Measurements from ENCODE around the gene FAAP20. TPM values are rescaled to one million over a fixed set of nuclear protein-coding genes. Genes with fewer than 3 reads are reported as not detected.

Gene FAAP20
- total RNA-seq, 1 donor from 2014 or later: 14.2 TPM

GRCh38 chr1:2203671-2204414 lies 9.3 kb upstream of the FAAP20 start:
- Histone ChIP-seq H3K4me3 (ENCODE audit: low read depth, low read length) (no peak overlapping the region), H3K36me3 (ENCODE audit: control insufficient read depth, insufficient read depth, low read length) (no peaks in the 10 kb centered on the region), H3K27me3 (ENCODE audit: control insufficient read depth, insufficient read depth, low read length) (no peaks in the 10 kb centered on the region)
- DNase-seq (ENCODE audit: low read depth): no peak
- FAIRE-seq: no peak
- no peak for TF ChIP-seq CTCF (IDR thresholded peaks at IDR 0.05; ENCODE audit: insufficient read depth, low read length, severe bottlenecking)

GRCh38 chr1:2202843-2203601 lies 8.4 kb upstream of the FAAP20 start:
- Histone ChIP-seq H3K4me3 (ENCODE audit: low read depth, low read length) (no peak overlapping the region), H3K27me3 (ENCODE audit: control insufficient read depth, insufficient read depth, low read length) (no peaks in the 10 kb centered on the region), H3K36me3 (ENCODE audit: control insufficient read depth, insufficient read depth, low read length) (no peaks in the 10 kb centered on the region)
- no peak for TF ChIP-seq CTCF (IDR thresholded peaks at IDR 0.05; ENCODE audit: insufficient read depth, low read length, severe bottlenecking)
- FAIRE-seq: no peak
- no peak for DNase-seq (ENCODE audit: low read depth)

- no peak for TF ChIP-seq CTCF (IDR thresholded peaks at IDR 0.05; ENCODE audit: insufficient read depth, low read length, severe bottlenecking)
- FAIRE-seq: no peak
- no peak overlapping the region for H3K4me3 ChIP-seq (ENCODE audit: low read depth, low read length)
Measured at GRCh38 chr1:2202008-2202575, 7.5 kb upstream of the FAAP20 start.

GRCh38 chr1:2201062-2201461 lies 6.5 kb upstream of the FAAP20 start:
- no peaks in the 10 kb centered on the region for H3K27me3 ChIP-seq (ENCODE audit: control insufficient read depth, insufficient read depth, low read length)
- no peaks in the 10 kb centered on the region for H3K36me3 ChIP-seq (ENCODE audit: control insufficient read depth, insufficient read depth, low read length)
- H3K4me3 ChIP-seq (ENCODE audit: low read depth, low read length): no peak overlapping the region
- DNase-seq (ENCODE audit: low read depth) (no peak), FAIRE-seq (no peak)
- TF ChIP-seq CTCF (IDR thresholded peaks at IDR 0.05; ENCODE audit: insufficient read depth, low read length, severe bottlenecking): no peak

More at GRCh38 chr1:2202008-2202575, 7.5 kb upstream of the FAAP20 start:
- no peak for DNase-seq (ENCODE audit: low read depth)
- no peaks in the 10 kb centered on the region for H3K27me3 ChIP-seq (ENCODE audit: control insufficient read depth, insufficient read depth, low read length)
- H3K36me3 ChIP-seq (ENCODE audit: control insufficient read depth, insufficient read depth, low read length): no peaks in the 10 kb centered on the region

GRCh38 chr1:2200308-2200943 lies 5.9 kb upstream of the FAAP20 start:
- DNase-seq (ENCODE audit: low read depth) (no peak), FAIRE-seq (no peak)
- no peak for TF ChIP-seq CTCF (IDR thresholded peaks at IDR 0.05; ENCODE audit: insufficient read depth, low read length, severe bottlenecking)
- Histone ChIP-seq H3K4me3 (ENCODE audit: low read depth, low read length) (no peak overlapping the region), H3K27me3 (ENCODE audit: control insufficient read depth, insufficient read depth, low read length) (no peaks in the 10 kb centered on the region), H3K36me3 (ENCODE audit: control insufficient read depth, insufficient read depth, low read length) (no peaks in the 10 kb centered on the region)

Data from bronchial epithelial cell (primary cell).